CD1c-positive myeloid dendritic cell (primary cell): ENCODE results near the gene IGSF21.
"Not testable (repeated sequence)": the region's sequence is repeated elsewhere in the genome, so short reads cannot be mapped to it uniquely, and the experiment has no call there.

Experiments used
- DNase-seq: peaks from one replicate; pipeline ENCODE4 v3.0.0-alpha.2; 2016; ENCODE audit errors: extremely low spot score

IGSF21 gene

GRCh38 chr1:18404460-18404859, 296.9 kb downstream of the IGSF21 start:
- no peak for DNase-seq

- no peak for DNase-seq
These were observed 299.8 kb downstream of the IGSF21 start for GRCh38 chr1:18407166-18408045.

GRCh38 chr1:18408656-18409370, 301.2 kb downstream of the IGSF21 start:
- no peak for DNase-seq

- no peak for DNase-seq
These were observed 302.1 kb downstream of the IGSF21 start for GRCh38 chr1:18409609-18410237.

- no peak for DNase-seq
These were observed 302.8 kb downstream of the IGSF21 start for GRCh38 chr1:18410407-18410806.

GRCh38 chr1:18411321-18411720, 303.7 kb downstream of the IGSF21 start:
- no peak for DNase-seq

- no peak for DNase-seq
These were observed 304.4 kb downstream of the IGSF21 start for GRCh38 chr1:18411820-18412641.

GRCh38 chr1:18412882-18413353, 305.3 kb downstream of the IGSF21 start:
- DNase-seq, result no peak

GRCh38 chr1:18413541-18414305, 306.1 kb downstream of the IGSF21 start:
- DNase-seq, result no peak

GRCh38 chr1:18414321-18414720, 306.7 kb downstream of the IGSF21 start:
- DNase-seq, result no peak

GRCh38 chr1:18414872-18415447, 307.4 kb downstream of the IGSF21 start:
- DNase-seq, result no peak

- DNase-seq, result no peak
These were observed 307.9 kb downstream of the IGSF21 start for GRCh38 chr1:18415448-18416027.

- not testable (repeated sequence) for DNase-seq
These were observed 308.5 kb downstream of the IGSF21 start for GRCh38 chr1:18416126-18416525.

GRCh38 chr1:18417316-18418269, 310.0 kb downstream of the IGSF21 start:
- no peak for DNase-seq

GRCh38 chr1:18419113-18419844, 311.7 kb downstream of the IGSF21 start:
- DNase-seq, result no peak

GRCh38 chr1:18419845-18420184, 312.2 kb downstream of the IGSF21 start:
- no peak for DNase-seq

GRCh38 chr1:18422076-18422777, 314.6 kb downstream of the IGSF21 start:
- no peak for DNase-seq

- no peak for DNase-seq
These were observed 315.4 kb downstream of the IGSF21 start for GRCh38 chr1:18422954-18423353.
